ENCODE results near the gene ZC3H18.

Gene ZC3H18

GRCh38 chr16:88623858-88624257, 53.7 kb downstream of the ZC3H18 start:
- no peak overlapping the region for H3K4me3 ChIP-seq (replicated peaks; ENCODE audit: low read depth, low read length)
- no peak for DNase-seq (ENCODE audit: low read depth)
- TF ChIP-seq CTCF (IDR thresholded peaks at IDR 0.05; ENCODE audit: low read length, missing control alignments) = no peak

GRCh38 chr16:88624481-88624880, 54.3 kb downstream of the ZC3H18 start:
- DNase-seq (ENCODE audit: low read depth) = no peak
- no peak overlapping the region for H3K4me3 ChIP-seq (replicated peaks; ENCODE audit: low read depth, low read length)
- no peak for TF ChIP-seq CTCF (IDR thresholded peaks at IDR 0.05; ENCODE audit: low read length, missing control alignments)

GRCh38 chr16:88624977-88625576, 54.9 kb downstream of the ZC3H18 start:
- no peak for DNase-seq (ENCODE audit: low read depth)
- no peak overlapping the region for H3K4me3 ChIP-seq (replicated peaks; ENCODE audit: low read depth, low read length)

GRCh38 chr16:88626646-88627045, 56.4 kb downstream of the ZC3H18 start:
- no peak for TF ChIP-seq CTCF (IDR thresholded peaks at IDR 0.05; ENCODE audit: low read length, missing control alignments)
- DNase-seq (ENCODE audit: low read depth) = no peak
- H3K4me3 ChIP-seq (replicated peaks; ENCODE audit: low read depth, low read length) = no peak overlapping the region

More at GRCh38 chr16:88624977-88625576, 54.9 kb downstream of the ZC3H18 start:
- no peak for TF ChIP-seq CTCF (IDR thresholded peaks at IDR 0.05; ENCODE audit: low read length, missing control alignments)

GRCh38 chr16:88627531-88628411, 57.6 kb downstream of the ZC3H18 start:
- DNase-seq (ENCODE audit: low read depth) = no peak
- no peak overlapping the region for H3K4me3 ChIP-seq (replicated peaks; ENCODE audit: low read depth, low read length)
- no peak for TF ChIP-seq CTCF (IDR thresholded peaks at IDR 0.05; ENCODE audit: low read length, missing control alignments)

- H3K4me3 ChIP-seq (replicated peaks; ENCODE audit: low read depth, low read length) = no peak overlapping the region
- no peak for DNase-seq (ENCODE audit: low read depth)
- peak; percentile 42 for TF ChIP-seq CTCF (IDR thresholded peaks at IDR 0.05; ENCODE audit: low read length, missing control alignments)
Observed at GRCh38 chr16:88628512-88628974, 58.3 kb downstream of the ZC3H18 start.

All from fibroblast of pulmonary artery (primary cell).